Measurements from ENCODE around the gene RUSC2.
"Not testable (repeated sequence)": the region's sequence is repeated elsewhere in the genome, so short reads cannot be mapped to it uniquely, and the experiment has no call there.

RUSC2 gene

GRCh38 chr9:35526087-35526801 lies 36.3 kb downstream of the RUSC2 start:
- DNase-seq, result no peak

GRCh38 chr9:35529161-35529823 lies 39.4 kb downstream of the RUSC2 start:
- no peak for DNase-seq

- DNase-seq, result no peak
Observed at GRCh38 chr9:35533398-35533797, 43.5 kb downstream of the RUSC2 start.

- not testable (repeated sequence) for DNase-seq
Observed at GRCh38 chr9:35534921-35535320, 45.0 kb downstream of the RUSC2 start.

GRCh38 chr9:35537913-35538312 lies 48.0 kb downstream of the RUSC2 start:
- no peak for DNase-seq

GRCh38 chr9:35538361-35539234 lies 48.7 kb downstream of the RUSC2 start:
- DNase-seq, result peak; percentile 57
